DOHH2 (cell line): ENCODE measurements around the gene ERMN.
"Not testable (repeated sequence)": the region's sequence is repeated elsewhere in the genome, so short reads cannot be mapped to it uniquely, and the experiment has no call there.

Experiments used
- CTCF ChIP-seq: fragments of 200-600 bp; sonication (generic); IDR thresholded peaks from one replicate; pipeline ENCODE4 v1.5.1; 2014; ENCODE audit warnings: antibody characterized with exemption, mild to moderate bottlenecking, low read depth, low read length; ENCODE audit not compliant: poor library complexity, severe bottlenecking
- EZH2phosphoT487 ChIP-seq: fragments of 200-600 bp; sonication (generic); IDR thresholded peaks from 2 replicates; pipeline ENCODE4 v1.6.1; 2017; ENCODE audit warnings: borderline replicate concordance, mild to moderate bottlenecking, antibody characterized with exemption, low read length, moderate library complexity, mixed read lengths

GRCh38 chr2:157368508-157368907, 42.9 kb upstream of the ERMN start:
- TF ChIP-seq EZH2phosphoT487, CTCF: not testable (repeated sequence)
